GM19043 (cell line): ENCODE results near the gene THEM4.

ENCODE experiments used
- ATAC-seq: cut with Tn5 transposase; IDR thresholded peaks from one replicate; pipeline ENCODE4 v1.9.1; 2021; ENCODE audit warnings: low read depth; ENCODE audit not compliant: unreplicated experiment

THEM4 gene

DNA sequence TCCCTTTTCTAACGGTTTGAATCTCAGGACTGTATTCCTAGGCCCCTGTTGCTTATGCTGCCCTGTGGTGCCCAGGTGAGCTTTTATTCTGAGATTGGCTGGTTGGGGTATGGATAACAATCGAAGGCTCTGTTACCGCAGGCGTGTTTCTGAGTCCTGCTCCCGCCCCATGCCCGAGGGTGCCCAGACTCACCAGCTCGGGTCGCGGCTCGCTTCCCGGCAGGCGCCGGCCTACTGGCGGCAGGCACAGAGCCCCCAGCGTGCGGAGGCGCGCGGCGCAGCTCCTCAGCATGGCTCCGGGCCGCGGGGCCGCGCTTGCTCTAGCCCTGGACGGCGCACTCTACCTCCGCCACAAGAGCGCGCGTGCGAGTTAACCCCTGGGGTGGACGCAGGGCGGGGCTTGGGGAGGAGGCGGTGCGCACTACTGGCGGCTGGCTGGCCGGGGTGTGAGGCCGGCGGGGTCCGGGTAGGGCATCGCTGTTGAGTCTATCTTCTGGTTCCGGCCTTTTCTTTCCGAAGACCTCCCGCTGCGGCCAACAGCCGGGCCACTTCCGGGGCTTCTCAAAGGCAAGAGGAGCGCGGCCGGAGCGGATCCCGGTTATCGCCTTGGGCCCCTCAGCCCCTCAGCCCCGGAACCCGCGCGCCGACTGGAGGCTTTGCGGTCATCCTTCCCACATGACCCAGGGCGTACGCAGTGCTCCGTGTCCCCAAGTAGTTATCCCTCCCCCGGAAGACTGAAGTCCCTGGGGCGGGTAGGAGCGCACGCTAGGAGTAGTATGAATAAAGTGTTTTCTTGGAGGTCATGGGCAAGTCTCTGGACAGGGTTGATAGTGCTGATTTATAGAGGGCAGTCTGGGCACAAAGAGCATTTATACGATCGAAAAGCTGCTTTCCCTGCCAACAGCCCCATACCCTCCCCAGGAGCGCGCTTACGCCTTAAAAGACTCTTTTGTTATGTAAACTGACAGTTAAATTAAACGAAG is at the start of gene THEM4:
Gene THEM4 (minus strand): TSS at position 345 of the 983 bp plus-strand sequence. CDS start 53 bp downstream, at position 292.
- ATAC-seq = peak; percentile 98

- no peak for ATAC-seq
These were observed 49.6 kb upstream of the THEM4 start for GRCh38 chr1:151958959-151959358.

GRCh38 chr1:151956957-151957497 is 47.7 kb upstream of the THEM4 start:
- ATAC-seq = no peak

DNA sequence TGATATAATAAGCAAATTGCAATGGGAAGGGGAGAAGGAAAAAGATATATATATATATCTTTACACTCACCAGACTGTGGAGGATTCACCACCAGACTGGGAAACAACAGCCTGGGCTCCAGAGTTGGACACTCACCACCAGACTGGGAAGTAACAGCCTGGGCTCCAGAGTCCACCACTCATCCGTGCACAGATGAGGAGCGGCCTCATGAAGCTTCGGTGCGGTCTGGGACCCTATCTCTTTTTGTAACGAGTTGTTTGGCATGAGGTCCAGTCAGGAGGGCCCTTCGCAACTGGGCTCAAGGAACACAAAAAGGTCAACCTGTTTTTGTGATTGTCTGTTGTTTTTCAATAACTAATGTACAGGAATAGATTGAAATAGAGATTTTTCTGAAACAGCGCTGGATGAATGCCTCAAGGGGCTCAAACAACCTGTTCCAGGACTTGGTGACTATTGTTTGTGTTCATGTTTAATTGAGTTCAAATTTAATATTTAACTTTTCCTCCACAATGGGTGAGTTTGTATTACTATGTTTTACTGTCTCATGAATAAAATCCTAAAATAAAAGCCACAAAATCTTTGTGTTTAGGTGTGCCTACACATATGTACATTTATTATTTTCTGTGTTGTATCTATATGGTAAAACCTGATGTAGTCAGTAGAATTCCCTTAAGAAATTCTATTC is 44.2 kb upstream of the THEM4 start:
- ATAC-seq = no peak

GRCh38 chr1:151952811-151953210 is 43.5 kb upstream of the THEM4 start:
- ATAC-seq = no peak

DNA sequence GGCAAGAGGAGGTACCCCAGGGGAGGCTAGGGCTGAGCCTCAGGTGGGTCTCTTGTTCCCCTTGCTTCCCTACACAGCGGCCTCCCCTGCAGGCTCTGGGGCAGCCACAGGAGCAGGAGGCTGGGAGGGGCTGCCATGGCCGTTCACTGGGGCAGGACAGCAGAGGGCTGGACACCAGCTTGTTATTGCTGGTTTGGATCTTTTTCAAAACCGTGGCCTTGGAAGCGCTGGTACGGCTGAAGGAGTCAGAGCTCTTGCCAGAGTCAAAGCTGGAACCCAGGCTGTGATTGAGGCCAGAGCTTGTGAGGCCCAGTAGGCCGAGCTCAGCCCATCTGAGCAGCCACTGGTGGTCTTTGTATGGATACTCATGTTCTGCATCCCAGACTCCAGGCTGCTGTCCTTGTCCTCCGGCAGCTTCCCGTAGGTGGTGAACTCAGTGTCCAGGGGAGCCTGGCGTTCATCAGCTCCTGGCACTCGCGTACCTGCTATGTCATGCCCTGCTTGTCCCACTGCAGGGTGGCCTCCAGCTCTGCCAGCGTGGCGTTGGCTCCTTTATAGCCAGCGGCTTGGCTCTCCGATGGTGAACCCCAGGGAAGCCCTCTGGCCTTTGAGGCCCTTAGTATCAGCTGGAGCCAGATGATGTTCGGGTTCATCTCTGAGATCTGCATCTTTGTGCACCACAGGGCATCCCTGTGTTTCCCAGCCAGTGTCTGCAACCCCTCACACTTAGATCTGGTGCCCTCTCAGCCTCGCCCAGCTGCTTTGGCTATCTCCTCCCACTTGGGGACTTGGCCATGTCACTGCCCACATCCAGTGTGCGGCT is 40.3 kb upstream of the THEM4 start:
- no peak for ATAC-seq

DNA sequence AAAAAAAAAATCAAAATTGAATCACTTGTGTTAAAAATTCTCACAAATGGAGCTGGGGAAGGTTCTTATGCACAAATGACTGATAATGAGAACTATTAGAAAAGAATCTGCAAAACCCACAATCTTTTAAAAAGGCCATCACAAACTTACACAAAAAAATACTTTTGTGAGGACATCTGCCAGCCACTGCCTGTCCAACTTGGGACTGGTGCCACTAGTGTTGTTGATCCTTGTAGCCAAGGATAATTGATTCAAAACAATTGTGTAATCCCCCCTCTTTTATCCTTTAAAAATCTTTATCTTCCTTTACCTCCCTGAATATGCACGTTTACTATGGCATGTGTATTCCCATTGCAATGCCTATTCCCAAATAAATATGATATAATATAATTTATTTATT is 39.2 kb upstream of the THEM4 start:
- no peak for ATAC-seq

DNA sequence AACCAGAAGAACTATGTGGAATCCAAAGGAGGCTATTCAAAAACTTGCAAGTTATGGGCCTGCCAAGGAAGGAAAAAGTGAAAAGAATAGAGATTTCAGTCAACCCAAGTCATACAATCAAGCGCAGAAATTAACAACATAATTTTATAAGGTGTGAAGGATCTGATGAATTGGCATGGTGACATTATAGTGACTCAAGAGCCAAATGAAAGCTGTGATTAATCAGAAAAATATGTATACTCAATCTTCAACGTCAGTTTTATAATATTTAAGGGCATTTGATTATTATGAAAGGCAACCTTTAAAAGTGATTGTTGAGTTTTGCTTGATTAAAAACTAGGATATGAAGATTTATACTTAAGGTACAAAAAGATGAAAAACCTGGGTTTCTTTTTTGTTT is 37.8 kb upstream of the THEM4 start:
- ATAC-seq = no peak

GRCh38 chr1:151945725-151946722 is 36.7 kb upstream of the THEM4 start:
- no peak for ATAC-seq

DNA sequence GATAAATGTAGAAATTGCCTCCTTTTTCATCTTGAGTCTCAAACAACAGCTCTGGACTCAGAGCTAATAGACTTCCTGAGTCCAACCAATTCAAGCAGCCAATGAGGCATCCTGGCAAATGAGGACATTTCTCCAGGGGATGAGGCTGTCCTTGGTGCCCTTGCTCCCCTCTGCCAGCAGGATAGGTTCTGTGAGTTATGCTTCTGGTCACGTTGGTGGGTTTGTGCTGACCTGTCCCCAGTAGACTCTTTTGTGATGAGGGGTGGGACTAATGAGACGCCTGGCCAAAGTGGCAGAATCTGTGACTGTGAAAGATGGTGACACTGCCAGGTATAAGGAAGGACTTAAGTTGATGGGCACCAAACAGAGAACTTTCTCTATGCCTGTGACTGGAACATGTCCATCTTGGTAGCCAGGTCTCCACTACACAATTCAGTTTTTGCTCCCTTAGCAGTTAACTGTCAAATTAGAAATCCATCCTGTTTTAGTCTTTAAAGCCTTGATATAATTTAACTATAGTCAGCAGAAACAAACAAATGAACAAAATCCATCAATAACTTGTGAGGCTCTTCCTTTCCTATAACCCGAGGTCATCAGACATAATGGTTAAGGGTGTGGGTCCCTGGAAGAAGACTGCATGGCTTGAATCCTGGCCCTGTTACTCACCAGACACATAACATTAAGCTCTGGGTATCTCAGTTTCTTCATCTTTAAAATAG is 35.7 kb upstream of the THEM4 start:
- ATAC-seq = no peak

DNA sequence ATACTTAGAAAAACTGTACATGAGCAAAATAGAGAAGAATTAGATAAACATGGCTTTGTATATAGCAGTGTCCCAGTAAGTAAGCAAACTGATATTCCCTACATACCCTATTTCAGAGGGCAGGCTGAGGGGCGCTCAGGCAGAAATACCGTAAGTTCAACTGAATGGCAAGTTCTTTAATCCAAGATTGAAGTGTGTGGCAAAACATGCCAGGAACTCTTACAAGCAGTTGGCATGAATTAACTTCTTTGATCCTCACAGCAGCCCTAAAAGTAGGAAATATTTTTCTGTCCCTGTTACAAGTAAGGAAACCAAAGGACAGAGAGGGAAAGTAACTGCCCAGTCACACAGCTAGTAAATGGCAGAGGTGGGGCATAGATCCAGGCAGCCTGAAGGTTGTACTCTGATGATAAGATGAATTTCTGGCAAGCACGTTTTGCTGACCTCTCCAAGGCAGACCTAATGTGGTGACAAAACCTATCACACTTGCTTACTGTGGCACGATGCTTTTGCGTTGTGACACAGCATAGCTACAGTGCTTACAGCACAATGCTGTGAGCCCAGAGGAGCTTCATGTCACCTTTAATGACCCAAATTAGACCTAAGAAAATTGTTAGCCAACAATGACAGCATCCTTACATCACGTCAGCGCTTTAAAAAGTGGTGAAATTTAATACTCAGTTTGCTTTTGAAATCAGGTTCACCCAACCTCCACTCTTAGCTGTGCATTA is 35.0 kb upstream of the THEM4 start:
- no peak for ATAC-seq

- no peak for ATAC-seq
These were observed 34.3 kb upstream of the THEM4 start for GRCh38 chr1:151943591-151943990.

DNA sequence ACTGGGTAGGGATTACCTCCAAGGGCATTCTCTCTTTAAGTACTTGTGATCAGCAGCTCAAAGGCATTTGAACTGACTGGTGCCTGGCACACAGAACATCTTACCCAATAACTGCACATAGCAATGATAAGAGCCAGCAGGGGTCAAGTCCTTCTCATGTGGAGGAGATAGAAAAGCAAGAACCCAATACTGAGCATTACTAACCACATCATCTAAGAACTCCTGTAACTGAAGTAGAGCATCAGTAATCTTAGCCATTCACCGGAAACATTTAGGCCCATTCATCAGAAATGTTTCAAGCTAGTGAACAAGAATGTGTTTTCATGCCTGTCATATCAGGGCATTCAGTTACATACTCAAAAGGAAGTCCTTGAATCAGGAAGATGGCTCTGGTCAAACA is 33.6 kb upstream of the THEM4 start:
- ATAC-seq = no peak

- ATAC-seq = no peak
These were observed 31.2 kb upstream of the THEM4 start for GRCh38 chr1:151940541-151940940.

DNA sequence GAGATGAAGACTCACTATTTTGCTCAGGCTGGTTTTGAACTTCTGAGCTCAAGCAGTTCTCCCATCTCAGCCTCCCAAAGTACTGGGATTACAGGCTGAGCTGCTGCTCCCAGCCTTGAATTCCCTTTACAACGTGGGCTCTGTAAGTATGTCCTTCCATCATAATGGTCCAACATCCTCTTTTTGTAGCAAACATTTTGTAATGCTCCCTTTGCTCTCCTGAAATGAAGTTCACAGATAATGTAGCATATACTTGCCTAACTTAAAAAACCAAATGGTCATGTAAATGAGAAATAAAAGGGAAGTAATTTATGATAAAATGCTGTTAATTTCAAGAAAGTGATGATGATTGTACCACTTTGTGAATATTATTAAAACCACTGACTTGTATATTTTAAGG is 30.5 kb upstream of the THEM4 start:
- no peak for ATAC-seq

GRCh38 chr1:151939141-151939540 is 29.8 kb upstream of the THEM4 start:
- no peak for ATAC-seq

- no peak for ATAC-seq
These were observed 27.3 kb upstream of the THEM4 start for GRCh38 chr1:151936653-151937052.
